GM23248 (cell line): ENCODE measurements around the gene GRHPR.

Experiments used
- EZH2 ChIP-seq: fragments of 200-600 bp; sonication (generic); IDR thresholded peaks from 2 replicates; pipeline ENCODE4 v1.6.1; 2018; ENCODE audit warnings: antibody characterized with exemption, mild to moderate bottlenecking; ENCODE audit not compliant: insufficient read depth, poor library complexity, severe bottlenecking
- EZH2phosphoT487 ChIP-seq: fragments of 200-600 bp; sonication (generic); IDR thresholded peaks from 2 replicates; pipeline ENCODE4 v1.6.1; 2018; ENCODE audit warnings: antibody characterized with exemption, moderate library complexity, mild to moderate bottlenecking, low read depth; ENCODE audit not compliant: insufficient read depth

DNA sequence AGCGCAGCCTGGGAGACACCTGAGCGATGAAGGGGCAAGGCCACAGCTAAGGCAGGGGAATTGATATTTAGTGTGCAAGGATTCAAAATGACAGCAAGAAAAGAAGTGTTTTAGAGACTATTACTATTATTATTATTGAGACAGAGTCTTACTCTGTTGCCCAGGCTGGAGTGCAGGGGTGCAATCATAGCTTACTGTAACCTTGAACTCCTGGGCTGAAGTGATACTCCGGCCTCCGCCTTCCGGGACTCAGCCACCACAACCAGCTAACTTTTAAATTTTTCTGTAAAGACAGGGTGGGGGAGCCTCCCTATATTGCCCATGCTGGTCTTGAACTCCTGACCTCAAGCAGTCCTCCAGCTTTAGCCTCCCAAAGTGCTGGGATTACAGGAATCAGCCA lies 3.3 kb upstream of the GRHPR start:
- TF ChIP-seq EZH2: no peak
- no peak for TF ChIP-seq EZH2phosphoT487
